Fibroblast of lung (primary cell): Measurements from ENCODE around the gene PTPN21. TPM values are rescaled to one million over a fixed set of nuclear protein-coding genes. Genes with fewer than 3 reads are reported as not detected.

Experiments
- DNase-seq, 2 donors: peaks; one replicate each; pipeline versions ENCODE4 v3.0.0 to v3.0.0-alpha.2; 2010; ENCODE audit warnings: low read depth in 2 of 2
- H2AFZ ChIP-seq: 2 replicates; pipeline ENCODE4 v1.5.1; 2012; ENCODE audit warnings: low read length, control low read depth, inconsistent platforms
- H3K27ac ChIP-seq: 2 replicates; pipeline ENCODE4 v1.5.1; 2011; ENCODE audit warnings: low read length, control low read depth; ENCODE audit not compliant: insufficient read depth
- H3K27me3 ChIP-seq: 2 replicates; pipeline ENCODE4 v1.5.1; 2011; ENCODE audit warnings: mild to moderate bottlenecking, low read length; ENCODE audit not compliant: control insufficient read depth, insufficient read depth
- H3K36me3 ChIP-seq: 2 replicates; pipeline ENCODE4 v1.5.1; 2011; ENCODE audit warnings: low read length; ENCODE audit not compliant: control insufficient read depth, insufficient read depth
- H3K4me1 ChIP-seq: 2 replicates; pipeline ENCODE4 v1.5.1; 2011; ENCODE audit warnings: low read length; ENCODE audit not compliant: control insufficient read depth, insufficient read depth; ENCODE audit errors: extremely low read depth
- H3K4me2 ChIP-seq: 2 replicates; pipeline ENCODE4 v1.5.1; 2011; ENCODE audit warnings: low read length, control low read depth; ENCODE audit not compliant: insufficient read depth; ENCODE audit errors: extremely low read depth
- H3K4me3 ChIP-seq, 4 experiments: fragments of 200-600 bp in 1 of 4; sonication (generic) in 1 of 4; replicated peaks in 1 of 4; 2 replicates each; pipeline ENCODE4 v1.5.1; 2011 to 2016; ENCODE audit warnings: low read length in 4 of 4, low read depth in 3 of 4, mild to moderate bottlenecking in 3 of 4, control low read depth in 2 of 4, inconsistent platforms in 1 of 4, mixed read lengths in 1 of 4; ENCODE audit not compliant: insufficient read depth in 1 of 4; ENCODE audit errors: control extremely low read depth in 1 of 4
- H3K79me2 ChIP-seq: 2 replicates; pipeline ENCODE4 v1.5.1; 2012; ENCODE audit warnings: mild to moderate bottlenecking, low read length, inconsistent platforms; ENCODE audit not compliant: control insufficient read depth, insufficient read depth
- H3K9ac ChIP-seq: 2 replicates; pipeline ENCODE4 v1.5.1; 2011; ENCODE audit warnings: mild to moderate bottlenecking, low read length, control low read depth; ENCODE audit not compliant: insufficient read depth
- H3K9me3 ChIP-seq: 2 replicates; pipeline ENCODE4 v1.5.1; 2012; ENCODE audit warnings: low read depth, low read length; ENCODE audit not compliant: control insufficient read depth, insufficient read depth
- H4K20me1 ChIP-seq: 2 replicates; pipeline ENCODE4 v1.5.1; 2011; ENCODE audit warnings: low read length; ENCODE audit not compliant: control insufficient read depth, insufficient read depth; ENCODE audit errors: extremely low read depth
- EZH2 ChIP-seq: IDR thresholded peaks from 2 replicates; pipeline ENCODE4 v1.5.1; 2012; ENCODE audit warnings: low read length, control low read depth, mild to moderate bottlenecking; ENCODE audit errors: missing control alignments
- polyA plus RNA-seq, 2 donors: library from polyadenylated mRNA; depleted of rRNA in 1 of 2; stranded (reverse) in 1 of 2; unstranded in 1 of 2; fragments of >200 nt; gene quantifications; 2 replicates each; pipeline ENCODE4 v1.2.1, GENCODE V29; 2011 to 2012; ENCODE audit warnings: missing spikeins in 1 of 2
- total RNA-seq: library from RNA; depleted of rRNA; stranded (reverse); fragments of >200 nt; gene quantifications from 2 replicates; pipeline ENCODE4 v1.2.1, GENCODE V29; 2014
- TF ChIP-seq, protein P1 (sequence below), 2 donors: IDR thresholded peaks in 1 of 2; conservative IDR thresholded peaks in 1 of 2; 1 replicate in 1 of 2; 2 replicates in 1 of 2; pipeline ENCODE4 v1.5.1; 2011 to 2012; ENCODE audit warnings: low read length in 2 of 2, control low read depth in 1 of 2, inconsistent platforms in 1 of 2, low read depth in 1 of 2, mild to moderate bottlenecking in 1 of 2

The PTPN21 gene
- total and polyA plus RNA-seq, 2 donors (not counting 1 experiment from before 2014, with no cell fraction given), result 13.2 to 13.7 TPM

- DNase-seq, result no peak
- Histone ChIP-seq H4K20me1 (no peaks in the 10 kb centered on the region), H3K4me1 (no peaks in the 10 kb centered on the region), H3K9ac (no peak overlapping the region), H3K4me2 (no peak overlapping the region), H3K27ac (no peak overlapping the region), H3K79me2 (no peaks in the 10 kb centered on the region), H3K9me3 (no peaks in the 10 kb centered on the region), H3K36me3 (peaks cover 9% of the 10 kb centered on the region), H3K27me3 (no peaks in the 10 kb centered on the region), H2AFZ (no peak overlapping the region), H3K4me3 (no peak overlapping the region)
- no peak for TF ChIP-seq EZH2
- TF ChIP-seq, protein P1, sequence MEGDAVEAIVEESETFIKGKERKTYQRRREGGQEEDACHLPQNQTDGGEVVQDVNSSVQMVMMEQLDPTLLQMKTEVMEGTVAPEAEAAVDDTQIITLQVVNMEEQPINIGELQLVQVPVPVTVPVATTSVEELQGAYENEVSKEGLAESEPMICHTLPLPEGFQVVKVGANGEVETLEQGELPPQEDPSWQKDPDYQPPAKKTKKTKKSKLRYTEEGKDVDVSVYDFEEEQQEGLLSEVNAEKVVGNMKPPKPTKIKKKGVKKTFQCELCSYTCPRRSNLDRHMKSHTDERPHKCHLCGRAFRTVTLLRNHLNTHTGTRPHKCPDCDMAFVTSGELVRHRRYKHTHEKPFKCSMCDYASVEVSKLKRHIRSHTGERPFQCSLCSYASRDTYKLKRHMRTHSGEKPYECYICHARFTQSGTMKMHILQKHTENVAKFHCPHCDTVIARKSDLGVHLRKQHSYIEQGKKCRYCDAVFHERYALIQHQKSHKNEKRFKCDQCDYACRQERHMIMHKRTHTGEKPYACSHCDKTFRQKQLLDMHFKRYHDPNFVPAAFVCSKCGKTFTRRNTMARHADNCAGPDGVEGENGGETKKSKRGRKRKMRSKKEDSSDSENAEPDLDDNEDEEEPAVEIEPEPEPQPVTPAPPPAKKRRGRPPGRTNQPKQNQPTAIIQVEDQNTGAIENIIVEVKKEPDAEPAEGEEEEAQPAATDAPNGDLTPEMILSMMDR (conservative IDR thresholded peaks at IDR 0.05 in 1 of 2, IDR thresholded peaks at IDR 0.05 in 1 of 2; ENCODE audit: low read depth in 1 of 2, low read length in 2 of 2), result no peak
Observed at GRCh38 chr14:88597038-88597437, 42.2 kb upstream of the PTPN21 start.

GRCh38 chr14:88592031-88592430 is 37.2 kb upstream of the PTPN21 start:
- Histone ChIP-seq H3K36me3 (peaks cover 8% of the 10 kb centered on the region), H3K27me3 (no peaks in the 10 kb centered on the region), H3K9ac (no peak overlapping the region), H2AFZ (no peak overlapping the region), H3K4me3 (no peak overlapping the region), H3K4me1 (peaks cover 2% of the 10 kb centered on the region), H3K9me3 (no peaks in the 10 kb centered on the region), H3K27ac (no peak overlapping the region), H3K79me2 (no peaks in the 10 kb centered on the region), H3K4me2 (no peak overlapping the region), H4K20me1 (no peaks in the 10 kb centered on the region)
- DNase-seq, result peak in 1 of 2 donors; percentile 9
- TF ChIP-seq, protein P1 (conservative IDR thresholded peaks at IDR 0.05 in 1 of 2, IDR thresholded peaks at IDR 0.05 in 1 of 2; ENCODE audit: low read depth in 1 of 2, low read length in 2 of 2), result no peak
- TF ChIP-seq EZH2, result no peak

GRCh38 chr14:88590173-88590572 is 35.4 kb upstream of the PTPN21 start:
- TF ChIP-seq EZH2, result no peak
- TF ChIP-seq, protein P1 (conservative IDR thresholded peaks at IDR 0.05 in 1 of 2, IDR thresholded peaks at IDR 0.05 in 1 of 2; ENCODE audit: low read depth in 1 of 2, low read length in 2 of 2), result no peak
- Histone ChIP-seq H3K36me3 (peaks cover 6% of the 10 kb centered on the region), H3K4me2 (no peak overlapping the region), H3K79me2 (no peaks in the 10 kb centered on the region), H3K27me3 (no peaks in the 10 kb centered on the region), H3K4me1 (peaks cover 2% of the 10 kb centered on the region), H3K9me3 (no peaks in the 10 kb centered on the region), H2AFZ (no peak overlapping the region), H3K4me3 (no peak overlapping the region), H3K9ac (no peak overlapping the region), H4K20me1 (no peaks in the 10 kb centered on the region), H3K27ac (no peak overlapping the region)
- peak in 1 of 2 donors; percentile 12 for DNase-seq
